GM12873 (cell line): ENCODE data around the gene F11.

Experiments
- TF ChIP-seq, protein P1 (sequence below): IDR thresholded peaks from 2 replicates; pipeline ENCODE4 v1.5.1; 2012; ENCODE audit warnings: low read depth, mild to moderate bottlenecking, moderate library complexity, low read length, control low read depth; ENCODE audit not compliant: insufficient read depth; ENCODE audit errors: missing control alignments

Gene F11

DNA sequence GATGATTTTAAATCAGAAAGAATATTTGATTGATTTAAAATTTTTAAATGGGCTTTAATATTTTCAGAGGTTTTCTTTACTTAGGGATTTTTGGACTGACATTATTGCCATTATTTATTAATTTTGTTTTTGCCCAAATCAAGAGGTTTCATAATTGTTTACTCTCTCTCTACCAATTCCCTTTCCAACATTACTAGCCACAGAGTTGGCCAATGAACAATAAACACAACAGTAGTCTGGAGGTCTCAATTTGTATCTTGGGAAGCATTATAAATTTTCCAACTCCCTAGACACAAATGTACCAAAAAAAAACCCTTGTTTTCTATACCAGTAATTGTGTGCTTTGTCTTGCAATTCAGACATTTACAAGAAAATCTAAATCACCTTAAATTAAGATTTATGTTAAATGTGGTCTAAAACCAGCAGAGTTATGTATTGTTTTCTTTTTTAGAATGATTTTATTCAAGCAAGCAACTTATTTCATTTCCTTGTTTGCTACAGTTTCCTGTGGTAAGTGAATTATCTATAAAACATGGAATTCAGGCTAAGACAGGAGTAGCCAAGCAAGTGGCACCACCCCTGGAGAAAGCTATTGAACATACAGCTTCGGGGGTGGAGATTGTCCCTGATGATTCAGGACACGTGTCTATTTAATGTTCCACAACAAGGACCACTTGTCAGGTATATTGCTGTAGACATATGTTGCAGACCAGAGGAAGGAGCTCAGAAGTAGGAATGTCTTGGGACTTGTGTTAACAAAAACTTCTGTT, 38.1 kb upstream of the F11 start:
- TF ChIP-seq, protein P1, sequence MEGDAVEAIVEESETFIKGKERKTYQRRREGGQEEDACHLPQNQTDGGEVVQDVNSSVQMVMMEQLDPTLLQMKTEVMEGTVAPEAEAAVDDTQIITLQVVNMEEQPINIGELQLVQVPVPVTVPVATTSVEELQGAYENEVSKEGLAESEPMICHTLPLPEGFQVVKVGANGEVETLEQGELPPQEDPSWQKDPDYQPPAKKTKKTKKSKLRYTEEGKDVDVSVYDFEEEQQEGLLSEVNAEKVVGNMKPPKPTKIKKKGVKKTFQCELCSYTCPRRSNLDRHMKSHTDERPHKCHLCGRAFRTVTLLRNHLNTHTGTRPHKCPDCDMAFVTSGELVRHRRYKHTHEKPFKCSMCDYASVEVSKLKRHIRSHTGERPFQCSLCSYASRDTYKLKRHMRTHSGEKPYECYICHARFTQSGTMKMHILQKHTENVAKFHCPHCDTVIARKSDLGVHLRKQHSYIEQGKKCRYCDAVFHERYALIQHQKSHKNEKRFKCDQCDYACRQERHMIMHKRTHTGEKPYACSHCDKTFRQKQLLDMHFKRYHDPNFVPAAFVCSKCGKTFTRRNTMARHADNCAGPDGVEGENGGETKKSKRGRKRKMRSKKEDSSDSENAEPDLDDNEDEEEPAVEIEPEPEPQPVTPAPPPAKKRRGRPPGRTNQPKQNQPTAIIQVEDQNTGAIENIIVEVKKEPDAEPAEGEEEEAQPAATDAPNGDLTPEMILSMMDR: no peak

DNA sequence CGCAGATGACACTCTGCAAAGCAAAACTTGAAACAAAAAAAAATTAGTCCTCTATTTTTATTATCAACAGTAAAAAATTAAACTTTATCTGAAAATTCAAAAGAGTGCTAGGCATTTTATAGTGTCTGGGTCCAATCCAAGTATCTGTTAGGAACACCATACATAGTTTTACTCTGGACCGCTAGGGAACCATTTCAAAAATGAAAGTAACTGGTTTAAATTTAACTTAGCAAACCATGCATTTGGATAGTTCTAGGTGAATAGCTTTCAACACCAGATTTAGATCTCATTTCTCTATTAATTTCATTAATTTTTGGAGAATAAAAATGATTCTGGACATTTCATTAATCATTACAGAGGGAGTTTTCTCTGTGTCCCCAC, 37.5 kb upstream of the F11 start:
- TF ChIP-seq, protein P1: no peak

DNA sequence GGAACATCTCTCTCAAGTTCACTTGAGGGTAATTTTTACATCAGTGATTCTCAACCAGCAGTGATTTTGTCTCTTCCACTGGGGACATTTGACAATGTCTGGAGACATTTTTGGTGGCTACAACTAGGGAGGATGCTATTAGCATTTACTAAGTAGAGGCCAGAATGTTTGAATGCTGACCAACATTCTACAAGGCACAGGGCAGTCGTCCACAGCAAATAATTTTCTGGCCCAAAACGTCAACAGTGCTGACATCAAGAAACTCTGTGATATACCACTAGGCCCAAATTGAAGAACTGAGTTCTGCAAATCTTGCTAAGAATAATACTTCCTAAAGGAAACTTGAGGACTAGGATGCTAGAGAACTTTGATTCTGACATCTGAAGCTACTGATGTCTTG, 31.6 kb upstream of the F11 start:
- TF ChIP-seq, protein P1: no peak

DNA sequence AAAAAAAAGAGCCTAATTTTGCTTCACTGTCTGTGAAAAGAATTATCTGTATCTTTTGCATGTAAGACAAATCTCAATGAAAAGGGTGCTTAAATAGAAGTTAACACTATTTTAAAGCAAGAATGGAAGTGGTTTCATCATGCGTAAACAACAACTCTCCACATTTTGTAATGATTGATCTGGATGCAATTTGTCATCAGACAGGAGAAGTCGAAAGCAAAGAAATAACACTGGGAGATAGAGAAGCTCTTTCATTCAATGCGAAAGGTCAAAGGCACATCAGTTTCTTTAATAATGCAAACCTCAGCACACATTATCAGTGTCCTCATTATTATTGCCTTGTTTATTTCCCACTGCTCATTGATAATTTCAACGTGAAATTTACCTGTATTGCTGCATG, 29.9 kb upstream of the F11 start:
- TF ChIP-seq, protein P1: no peak

DNA sequence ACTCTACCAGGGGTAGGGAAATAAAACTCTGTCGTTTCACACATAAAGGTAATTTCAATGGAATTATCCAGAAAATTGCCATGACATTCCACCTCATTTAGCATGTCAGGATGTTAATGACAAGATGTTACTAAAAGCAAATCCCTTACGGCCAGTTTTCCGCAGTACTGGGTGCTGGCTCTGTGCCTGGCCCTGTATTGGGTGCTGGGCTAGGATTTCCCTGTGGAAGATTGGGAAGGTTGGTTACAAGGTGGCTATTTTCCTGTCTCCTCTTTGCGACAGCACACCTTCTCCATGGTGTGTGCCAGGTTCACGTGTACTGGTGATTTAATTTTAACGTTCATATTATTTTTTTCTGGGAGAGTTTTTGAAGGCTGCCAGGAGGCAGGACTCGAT, 25.5 kb upstream of the F11 start:
- TF ChIP-seq, protein P1: no peak

- TF ChIP-seq, protein P1: no peak
These were observed 25.0 kb upstream of the F11 start for GRCh38 chr4:186240848-186241491.

- TF ChIP-seq, protein P1: no peak
These were observed 24.4 kb upstream of the F11 start for GRCh38 chr4:186241616-186242015.
